HG03060 (cell line): Measurements from ENCODE around the gene NAT8.
"Not testable (repeated sequence)": the region's sequence is repeated elsewhere in the genome, so short reads cannot be mapped to it uniquely, and the experiment has no call there.

ENCODE experiments used
- ATAC-seq: cut with Tn5 transposase; IDR thresholded peaks from one replicate; pipeline ENCODE4 v1.9.1; 2021; ENCODE audit warnings: low read depth, moderate number of reproducible peaks; ENCODE audit not compliant: unreplicated experiment

Gene NAT8

GRCh38 chr2:73640511-73640911 is 1.7 kb downstream of the NAT8 start:
- no peak for ATAC-seq

DNA sequence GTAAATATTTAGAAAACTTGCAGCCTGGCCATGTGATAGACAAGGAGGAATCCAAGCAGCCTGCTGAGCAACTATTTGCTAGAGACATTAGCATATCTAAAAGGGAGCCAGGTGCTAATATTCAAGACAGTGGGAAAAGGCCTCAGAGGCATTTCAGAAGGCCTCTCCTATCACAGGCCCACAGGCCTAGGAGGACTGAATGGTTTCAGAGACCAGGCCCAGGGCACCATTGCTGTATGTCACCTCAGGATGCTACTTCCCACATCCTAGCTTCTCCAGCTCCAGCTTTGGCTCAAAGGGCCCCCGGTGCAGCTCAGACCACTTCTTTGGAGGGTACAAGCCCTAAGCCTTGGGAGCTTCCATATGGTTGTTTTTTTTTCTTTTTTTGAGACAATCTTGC is 3.8 kb downstream of the NAT8 start:
- no peak for ATAC-seq

DNA sequence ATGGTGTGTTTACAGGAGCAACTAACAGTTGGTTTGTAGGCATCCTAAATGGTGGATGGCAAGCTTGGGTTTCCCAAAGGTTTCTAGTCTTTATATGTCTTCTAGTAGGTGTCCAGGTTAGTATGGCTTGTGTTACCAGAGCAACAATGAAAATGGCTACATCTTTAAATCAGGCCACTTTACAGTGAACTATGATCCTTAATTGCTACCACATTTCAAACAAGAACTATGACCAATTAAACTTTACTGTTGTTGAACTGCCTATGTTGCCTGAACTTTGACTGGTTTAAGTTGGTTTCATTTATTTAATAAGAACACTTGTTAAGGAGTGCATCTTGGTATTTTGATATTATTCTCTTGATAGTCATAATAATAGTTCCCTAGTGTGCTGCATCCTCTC is 5.2 kb downstream of the NAT8 start:
- not testable (repeated sequence) for ATAC-seq

DNA sequence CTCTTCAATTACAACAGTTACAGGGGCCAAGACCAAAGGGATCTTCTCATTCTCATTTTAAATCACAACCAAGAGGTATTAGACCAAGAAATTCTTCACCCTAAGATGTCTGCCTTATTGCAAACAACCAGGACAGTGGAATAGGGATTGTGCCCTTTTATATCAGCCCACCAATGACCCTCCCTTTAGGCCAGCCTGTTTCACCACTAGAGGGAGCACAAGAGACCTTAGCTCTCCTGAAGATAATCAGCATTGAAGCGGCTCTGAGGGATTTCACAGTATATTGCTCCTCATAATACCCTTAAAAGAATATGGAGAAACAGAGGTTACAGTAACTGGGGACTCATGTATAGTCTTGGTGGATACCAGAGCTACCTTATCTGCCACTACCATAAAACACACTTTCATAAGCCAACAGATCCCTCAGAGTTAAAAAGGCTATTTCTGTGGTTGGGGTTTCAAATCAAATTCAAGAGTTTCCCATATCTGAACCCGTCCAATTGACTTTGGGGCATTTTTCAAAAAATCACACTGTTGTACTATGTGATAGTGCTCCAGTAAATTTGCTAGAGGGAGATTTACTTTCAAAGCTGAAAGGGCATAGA is 11.5 kb downstream of the NAT8 start:
- not testable (repeated sequence) for ATAC-seq

DNA sequence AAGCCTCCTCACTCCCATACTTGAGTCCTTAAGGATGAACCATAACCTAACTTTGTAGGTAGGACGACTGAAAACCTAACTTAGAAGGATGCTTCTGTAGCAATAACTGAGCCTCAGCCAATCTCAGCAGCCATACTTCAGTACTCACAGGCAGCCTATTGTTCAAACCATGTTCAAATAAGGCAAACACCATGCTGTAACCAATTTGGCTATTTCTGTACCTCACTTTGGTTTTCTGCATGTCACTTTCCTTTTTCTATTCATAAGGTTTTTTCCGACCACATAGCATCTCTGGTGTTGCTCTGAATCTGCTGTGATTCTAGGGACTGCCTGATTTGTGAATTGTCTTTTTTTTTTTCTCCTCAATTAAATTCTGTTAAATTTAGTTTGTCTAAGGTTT is 13.7 kb downstream of the NAT8 start:
- ATAC-seq = peak; percentile 54

- ATAC-seq = not testable (repeated sequence)
Observed at GRCh38 chr2:73626237-73626636, 16.0 kb downstream of the NAT8 start.

DNA sequence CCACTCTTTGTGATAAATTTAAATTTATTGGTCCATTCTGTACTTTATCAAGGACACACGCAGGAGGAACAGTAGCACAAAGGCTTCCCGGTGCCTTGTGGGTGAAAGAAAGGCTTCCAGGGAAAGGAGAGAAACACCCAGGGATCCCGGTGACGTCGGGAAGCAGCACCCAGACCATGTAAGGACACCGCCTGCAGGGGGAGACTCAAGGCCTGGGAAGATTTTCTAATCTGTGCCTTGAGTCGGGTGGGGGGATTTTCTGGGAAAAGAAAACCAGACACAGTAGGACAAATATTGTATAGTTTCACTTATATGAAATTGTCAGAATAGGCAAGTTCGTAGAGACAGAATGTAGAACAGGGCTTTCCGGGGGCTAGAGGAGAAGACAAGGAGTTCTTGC is 17.6 kb downstream of the NAT8 start:
- not testable (repeated sequence) for ATAC-seq

GRCh38 chr2:73624036-73624435 is 18.2 kb downstream of the NAT8 start:
- ATAC-seq = not testable (repeated sequence)

DNA sequence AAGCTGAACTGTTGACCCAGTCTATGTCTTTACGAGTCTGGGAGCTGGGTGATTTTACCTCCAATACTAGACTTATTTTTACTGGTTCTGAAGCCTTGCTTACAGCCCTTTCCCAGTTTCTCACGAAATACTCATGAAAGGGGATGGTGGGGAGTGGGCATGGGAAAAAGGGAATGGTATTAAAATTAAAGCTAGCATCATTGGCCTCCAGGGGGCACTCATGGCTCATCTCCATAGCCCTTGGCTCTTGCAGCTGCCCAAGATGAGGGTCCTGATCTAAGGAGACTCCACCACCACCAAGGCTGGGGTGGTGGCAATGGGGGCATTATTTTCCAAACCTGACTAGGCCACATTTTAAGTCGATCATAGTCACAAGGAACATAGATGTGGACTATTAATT is 22.3 kb downstream of the NAT8 start:
- not testable (repeated sequence) for ATAC-seq

- no peak for ATAC-seq
Observed at GRCh38 chr2:73614997-73615396, 27.2 kb downstream of the NAT8 start.

DNA sequence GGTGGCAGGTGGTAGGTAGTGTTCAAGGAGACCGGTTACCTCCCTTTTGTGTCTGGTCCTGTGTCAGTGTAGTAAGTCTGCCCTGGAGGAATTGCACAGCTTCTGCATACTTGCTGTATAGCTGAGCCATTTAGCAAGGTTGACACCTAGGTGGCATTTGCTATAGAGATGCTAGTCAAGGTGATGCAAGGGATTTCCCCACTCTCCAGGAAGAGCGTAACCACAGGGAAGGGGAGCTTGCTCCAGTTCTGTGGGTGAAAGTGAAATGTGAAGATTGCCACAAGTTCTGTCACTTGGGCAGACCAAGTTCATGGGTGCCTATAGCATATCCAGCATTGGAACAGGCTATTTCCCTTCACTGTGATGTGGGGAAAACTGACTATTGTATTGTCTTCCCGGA is 28.1 kb downstream of the NAT8 start:
- ATAC-seq = no peak

GRCh38 chr2:73611867-73612266 is 30.4 kb downstream of the NAT8 start:
- ATAC-seq = no peak

DNA sequence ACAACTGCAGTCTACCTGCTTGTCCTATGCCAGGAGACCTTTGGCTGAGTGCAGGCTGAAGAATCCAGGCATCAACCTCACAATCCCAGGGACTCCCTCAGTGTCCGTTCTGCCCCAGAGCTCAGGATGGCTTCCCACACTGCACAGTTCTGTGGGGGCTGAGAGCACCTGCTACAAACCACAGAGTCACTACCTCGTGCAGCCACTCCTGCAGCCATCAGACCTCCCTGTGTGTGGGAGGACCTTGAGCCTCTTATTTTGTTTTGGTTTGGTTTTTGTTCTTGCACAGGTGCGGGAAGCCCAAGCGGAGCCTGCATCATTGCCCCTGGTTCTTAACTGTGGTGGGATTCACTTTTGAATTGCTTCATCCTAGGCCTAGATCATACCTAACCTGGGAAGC is 31.0 kb downstream of the NAT8 start:
- no peak for ATAC-seq

GRCh38 chr2:73610111-73610510 is 32.1 kb downstream of the NAT8 start:
- ATAC-seq = no peak

DNA sequence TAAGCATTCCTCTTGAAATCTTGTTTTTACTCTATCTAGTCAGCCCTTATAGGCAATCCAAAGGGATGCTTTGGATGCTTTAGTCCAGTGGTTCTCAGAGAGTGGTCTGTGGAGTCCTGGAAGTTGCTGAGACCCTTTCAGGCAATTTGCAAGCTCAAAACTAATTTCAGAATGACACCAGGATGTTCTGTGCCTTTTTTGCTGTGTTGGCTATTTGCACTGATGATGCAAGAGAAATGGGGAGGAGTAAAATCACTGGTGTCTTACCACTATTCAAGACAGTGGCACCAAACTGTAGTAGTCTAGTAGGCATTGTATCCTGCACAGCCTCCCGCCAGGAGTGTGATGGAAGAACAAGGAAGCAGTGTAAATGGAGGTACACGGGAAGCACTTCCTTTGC is 37.6 kb downstream of the NAT8 start:
- not testable (repeated sequence) for ATAC-seq

DNA sequence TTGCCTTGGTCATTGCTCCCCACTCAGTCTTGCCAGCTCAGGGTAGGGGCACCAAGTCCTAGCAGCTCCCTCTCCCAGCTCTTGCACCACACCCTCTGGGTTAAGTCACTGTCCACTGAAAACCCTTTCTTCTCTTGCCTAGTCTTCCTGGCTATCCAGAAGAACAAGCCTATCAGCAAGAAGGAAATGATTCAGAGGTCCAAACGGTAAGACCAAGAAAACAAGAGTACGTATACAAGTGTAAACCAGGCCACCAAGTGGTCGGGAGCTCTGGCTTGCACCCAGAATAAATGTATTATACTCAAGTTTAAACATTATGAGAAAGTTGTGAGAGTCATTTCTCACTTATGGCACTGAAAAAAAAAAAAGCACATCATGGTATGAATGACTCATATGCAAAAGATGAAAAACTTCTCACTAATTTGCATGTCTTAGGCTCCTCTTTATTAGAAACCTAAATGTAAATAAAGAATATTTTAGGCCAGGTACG is 39.1 kb downstream of the NAT8 start:
- ATAC-seq = peak; percentile 60

DNA sequence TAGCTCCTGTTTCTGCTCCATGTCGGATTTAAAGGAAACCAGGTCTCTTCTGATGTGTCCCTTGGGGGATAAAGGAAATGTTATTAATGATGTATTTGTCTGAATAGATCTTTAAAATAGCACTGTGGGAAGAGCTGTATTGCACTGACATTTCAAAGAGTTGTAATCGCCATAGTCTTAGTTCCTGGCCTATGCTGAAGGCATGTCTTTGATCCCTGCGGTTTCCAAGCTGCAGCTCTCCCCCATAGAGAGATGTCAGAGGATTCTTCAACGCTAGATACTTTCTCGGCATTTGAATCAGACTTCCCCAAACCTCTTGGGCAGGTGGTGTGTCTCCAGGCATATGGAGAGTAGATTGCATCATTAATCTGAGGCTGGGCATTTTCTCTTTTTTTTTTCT is 40.4 kb downstream of the NAT8 start:
- ATAC-seq = no peak

DNA sequence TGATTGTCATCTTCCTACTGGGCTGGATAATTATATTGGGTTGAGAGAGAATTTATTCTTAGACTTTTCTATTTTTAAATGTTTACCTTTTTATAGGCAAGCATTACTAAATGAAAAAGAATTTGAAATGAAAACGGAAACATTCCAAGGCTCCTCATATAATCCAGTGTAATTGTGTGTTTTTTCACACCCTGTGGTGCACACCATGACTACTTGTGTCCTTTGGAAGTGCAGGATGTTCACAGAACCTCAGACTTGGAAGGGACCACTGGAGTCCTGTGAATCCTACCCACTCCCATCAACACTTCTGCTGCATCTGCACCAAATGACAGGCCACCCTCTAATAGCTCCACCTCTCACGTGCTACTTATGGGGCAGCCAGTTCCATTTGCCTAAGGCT is 48.0 kb downstream of the NAT8 start:
- no peak for ATAC-seq

DNA sequence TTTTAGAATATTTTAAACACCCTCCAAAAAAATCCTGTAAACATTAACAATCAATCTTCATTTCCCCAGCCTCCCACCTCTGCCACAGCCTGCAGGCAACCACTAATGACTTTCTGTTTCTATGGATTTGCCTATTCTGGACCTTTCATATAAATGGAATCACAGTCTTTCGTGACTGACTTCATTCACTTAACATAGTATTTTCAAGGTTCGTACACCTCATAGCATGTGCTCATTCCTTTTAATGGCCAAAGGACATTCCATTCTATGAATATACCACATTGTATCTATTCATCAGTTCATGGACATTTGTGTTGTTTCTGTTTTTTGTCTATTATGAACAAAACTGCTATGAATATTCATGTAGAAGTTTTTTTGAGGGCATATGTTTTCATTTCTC is 48.5 kb downstream of the NAT8 start:
- ATAC-seq = no peak
